ENCODE data around the gene TCF4.

TCF4 gene

DNA sequence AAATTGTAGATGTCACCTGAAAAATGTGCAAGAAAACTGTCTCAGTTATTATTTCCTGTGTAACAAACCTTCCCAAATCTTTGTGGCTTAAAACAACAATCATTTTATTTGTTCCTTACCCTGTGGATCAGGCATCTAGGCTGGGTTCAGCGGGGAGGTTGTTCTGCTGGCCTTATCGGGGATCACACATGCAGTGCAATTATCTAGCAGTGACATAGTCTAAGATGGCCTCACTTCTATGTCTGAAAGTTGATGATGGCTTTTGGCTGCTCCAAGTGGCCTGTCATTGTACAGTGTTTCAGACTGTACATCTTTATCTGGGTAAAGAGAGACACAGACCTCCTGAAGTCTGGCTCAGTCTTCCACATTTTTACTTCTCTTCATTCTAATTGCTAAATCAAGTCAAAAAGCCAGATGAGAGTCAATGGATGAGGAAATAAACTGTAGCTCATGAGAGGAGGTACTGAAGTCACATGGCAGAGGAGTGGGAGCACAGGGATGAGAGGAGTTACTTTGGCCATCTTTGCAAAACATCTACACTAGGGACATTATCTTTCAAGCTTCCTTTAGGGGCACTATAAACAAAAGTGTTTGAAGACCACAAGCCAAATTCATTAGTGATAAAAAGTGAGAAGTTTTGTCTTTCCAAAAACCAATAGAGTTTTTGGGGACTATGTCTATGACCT, 385.6 kb downstream of the TCF4 start:
- no peak overlapping the region for H3K4me3 ChIP-seq (ENCODE audit: low read length)
- H3K4me1 ChIP-seq (ENCODE audit: insufficient read depth, low read length), result no peaks in the 10 kb centered on the region
- no peaks in the 10 kb centered on the region for H3K27me3 ChIP-seq (ENCODE audit: insufficient read depth, low read length)
- no peak overlapping the region for H3K27ac ChIP-seq (ENCODE audit: low read depth, low read length)
- no peak overlapping the region for H3K9ac ChIP-seq (ENCODE audit: low read depth, low read length)
- no peaks in the 10 kb centered on the region for H3K36me3 ChIP-seq (ENCODE audit: insufficient read depth, low read length)
- WGBS, result 96% methylated on average over 2 of the region's 2 CpGs
- peaks cover 8% of the 10 kb centered on the region; the same call in 1 of the 2 replicates for H3K9me3 ChIP-seq (ENCODE audit: insufficient read depth, low read depth, low read length)

DNA sequence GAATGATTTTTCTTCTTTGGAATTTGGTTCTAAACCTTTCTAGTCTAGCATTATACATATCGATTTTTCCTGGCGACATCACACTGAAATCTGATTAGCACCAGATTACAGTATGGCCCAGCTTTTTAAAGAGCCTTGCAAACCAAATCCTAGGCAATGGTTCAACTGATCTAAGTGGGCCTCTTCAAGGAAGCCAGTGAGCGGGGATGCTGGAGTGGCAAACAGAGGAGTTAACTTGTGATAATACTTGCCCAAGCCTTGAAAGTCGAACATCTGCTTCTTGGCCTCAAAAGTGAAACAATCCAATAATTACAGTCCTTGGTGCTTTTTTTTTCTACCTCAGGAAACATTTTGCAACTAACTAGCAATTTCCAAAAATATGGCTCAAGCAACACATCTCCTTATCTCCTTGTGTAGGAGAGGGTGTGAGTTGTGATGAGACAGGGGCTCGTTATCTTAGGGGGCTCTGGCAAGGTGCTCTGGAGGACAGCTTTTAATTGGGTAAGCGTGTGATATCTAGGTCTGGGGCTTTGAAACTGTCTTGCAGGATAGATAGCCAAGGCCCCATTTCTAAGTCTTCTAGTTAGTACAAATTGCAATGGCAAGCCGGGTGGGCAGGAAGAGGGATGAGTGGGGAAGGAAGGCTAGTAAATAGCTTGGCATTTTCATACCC, 388.6 kb downstream of the TCF4 start:
- H3K9me3 ChIP-seq (ENCODE audit: insufficient read depth, low read depth, low read length), result peaks cover 8% of the 10 kb centered on the region; the same call in 1 of the 2 replicates
- H3K36me3 ChIP-seq (ENCODE audit: insufficient read depth, low read length), result no peaks in the 10 kb centered on the region
- WGBS, result 88% methylated on average over 7 of the region's 7 CpGs
- no peak overlapping the region for H3K27ac ChIP-seq (ENCODE audit: low read depth, low read length)
- no peaks in the 10 kb centered on the region for H3K27me3 ChIP-seq (ENCODE audit: insufficient read depth, low read length)
- H3K9ac ChIP-seq (ENCODE audit: low read depth, low read length), result no peak overlapping the region
- no peaks in the 10 kb centered on the region for H3K4me1 ChIP-seq (ENCODE audit: insufficient read depth, low read length)
- H3K4me3 ChIP-seq (ENCODE audit: low read length), result no peak overlapping the region

- H3K27ac ChIP-seq (ENCODE audit: low read depth, low read length), result no peak overlapping the region
- no peak overlapping the region for H3K4me3 ChIP-seq (ENCODE audit: low read length)
- no peaks in the 10 kb centered on the region for H3K9me3 ChIP-seq (ENCODE audit: insufficient read depth, low read depth, low read length)
- no peaks in the 10 kb centered on the region for H3K4me1 ChIP-seq (ENCODE audit: insufficient read depth, low read length)
- H3K36me3 ChIP-seq (ENCODE audit: insufficient read depth, low read length), result no peaks in the 10 kb centered on the region
- H3K9ac ChIP-seq (ENCODE audit: low read depth, low read length), result no peak overlapping the region
- no peaks in the 10 kb centered on the region for H3K27me3 ChIP-seq (ENCODE audit: insufficient read depth, low read length)
Measured at GRCh38 chr18:55195863-55196262, 392.1 kb downstream of the TCF4 start.

GRCh38 chr18:55189972-55190371, 398.0 kb downstream of the TCF4 start:
- Histone ChIP-seq H3K27ac (ENCODE audit: low read depth, low read length) (no peak overlapping the region), H3K27me3 (ENCODE audit: insufficient read depth, low read length) (no peaks in the 10 kb centered on the region), H3K9ac (ENCODE audit: low read depth, low read length) (no peak overlapping the region), H3K9me3 (ENCODE audit: insufficient read depth, low read depth, low read length) (no peaks in the 10 kb centered on the region), H3K36me3 (ENCODE audit: insufficient read depth, low read length) (no peaks in the 10 kb centered on the region), H3K4me1 (ENCODE audit: insufficient read depth, low read length) (peaks cover 6% of the 10 kb centered on the region; the same call in 1 of the 2 replicates), H3K4me3 (ENCODE audit: low read length) (no peak overlapping the region)
- 80% methylated on average over 3 of the region's 3 CpGs for WGBS

- Histone ChIP-seq H3K27me3 (ENCODE audit: insufficient read depth, low read length) (no peaks in the 10 kb centered on the region), H3K4me1 (ENCODE audit: insufficient read depth, low read length) (peaks cover 6% of the 10 kb centered on the region; the same call in 1 of the 2 replicates), H3K9me3 (ENCODE audit: insufficient read depth, low read depth, low read length) (no peaks in the 10 kb centered on the region), H3K9ac (ENCODE audit: low read depth, low read length) (no peak overlapping the region), H3K27ac (ENCODE audit: low read depth, low read length) (no peak overlapping the region), H3K36me3 (ENCODE audit: insufficient read depth, low read length) (no peaks in the 10 kb centered on the region), H3K4me3 (ENCODE audit: low read length) (no peak overlapping the region)
Measured at GRCh38 chr18:55186588-55186987, 401.4 kb downstream of the TCF4 start.

GRCh38 chr18:55185391-55185790, 402.6 kb downstream of the TCF4 start:
- WGBS, result 90% methylated on average over 1 of the region's 1 CpG
- Histone ChIP-seq H3K9ac (ENCODE audit: low read depth, low read length) (no peak overlapping the region), H3K9me3 (ENCODE audit: insufficient read depth, low read depth, low read length) (no peaks in the 10 kb centered on the region), H3K27ac (ENCODE audit: low read depth, low read length) (no peak overlapping the region), H3K27me3 (ENCODE audit: insufficient read depth, low read length) (no peaks in the 10 kb centered on the region), H3K4me3 (ENCODE audit: low read length) (no peak overlapping the region), H3K36me3 (ENCODE audit: insufficient read depth, low read length) (no peaks in the 10 kb centered on the region), H3K4me1 (ENCODE audit: insufficient read depth, low read length) (peaks cover 6% of the 10 kb centered on the region; the same call in 1 of the 2 replicates)

- Histone ChIP-seq H3K27me3 (ENCODE audit: insufficient read depth, low read length) (no peaks in the 10 kb centered on the region), H3K4me3 (ENCODE audit: low read length) (no peak overlapping the region), H3K9ac (ENCODE audit: low read depth, low read length) (no peak overlapping the region), H3K4me1 (ENCODE audit: insufficient read depth, low read length) (no peaks in the 10 kb centered on the region), H3K9me3 (ENCODE audit: insufficient read depth, low read depth, low read length) (no peaks in the 10 kb centered on the region), H3K36me3 (ENCODE audit: insufficient read depth, low read length) (no peaks in the 10 kb centered on the region), H3K27ac (ENCODE audit: low read depth, low read length) (no peak overlapping the region)
Measured at GRCh38 chr18:55179835-55180234, 408.2 kb downstream of the TCF4 start.

GRCh38 chr18:55179425-55179824, 408.6 kb downstream of the TCF4 start:
- no peak overlapping the region for H3K4me3 ChIP-seq (ENCODE audit: low read length)
- H3K27me3 ChIP-seq (ENCODE audit: insufficient read depth, low read length), result no peaks in the 10 kb centered on the region
- H3K4me1 ChIP-seq (ENCODE audit: insufficient read depth, low read length), result no peaks in the 10 kb centered on the region
- whole genome bisulfite sequencing, result 97% methylated on average over 5 of the region's 5 CpGs
- H3K27ac ChIP-seq (ENCODE audit: low read depth, low read length), result no peak overlapping the region
- H3K9me3 ChIP-seq (ENCODE audit: insufficient read depth, low read depth, low read length), result peaks cover 3% of the 10 kb centered on the region; the same call in 1 of the 2 replicates
- H3K36me3 ChIP-seq (ENCODE audit: insufficient read depth, low read length), result no peaks in the 10 kb centered on the region
- no peak overlapping the region for H3K9ac ChIP-seq (ENCODE audit: low read depth, low read length)

DNA sequence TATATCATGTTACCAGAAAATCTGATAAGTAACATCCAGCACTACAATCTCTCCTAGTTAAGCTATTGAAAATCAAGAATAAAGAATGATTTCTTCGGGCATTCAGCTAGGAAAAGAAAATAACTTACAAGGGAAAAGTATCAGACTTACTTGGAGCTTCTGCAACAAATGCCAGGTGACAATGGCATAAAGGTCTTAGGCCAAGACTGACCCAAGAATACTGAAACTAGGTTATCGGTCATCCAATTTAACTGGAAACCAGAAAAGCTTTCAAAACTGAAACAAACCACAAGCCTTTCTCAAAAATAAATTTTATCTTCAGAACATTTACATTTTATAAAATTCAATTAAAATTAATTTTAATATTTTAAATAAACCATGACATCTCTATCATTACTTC, 414.7 kb downstream of the TCF4 start:
- no peaks in the 10 kb centered on the region for H3K36me3 ChIP-seq (ENCODE audit: insufficient read depth, low read length)
- peaks cover 21% of the 10 kb centered on the region for H3K9me3 ChIP-seq (ENCODE audit: insufficient read depth, low read depth, low read length)
- no peaks in the 10 kb centered on the region for H3K4me1 ChIP-seq (ENCODE audit: insufficient read depth, low read length)
- no peak overlapping the region for H3K4me3 ChIP-seq (ENCODE audit: low read length)
- no peak overlapping the region for H3K9ac ChIP-seq (ENCODE audit: low read depth, low read length)
- H3K27ac ChIP-seq (ENCODE audit: low read depth, low read length), result no peak overlapping the region
- 93% methylated on average over 2 of the region's 2 CpGs for WGBS
- no peaks in the 10 kb centered on the region for H3K27me3 ChIP-seq (ENCODE audit: insufficient read depth, low read length)

Measured in HUES64 (cell line).